GM23338 (cell line): ENCODE results near the gene FKBP5. TPM values are rescaled to one million over a fixed set of nuclear protein-coding genes. Genes with fewer than 3 reads are reported as not detected.

Experiments
- ATAC-seq: fragments of 200-7000 bp; cut with Tn5 transposase; 3 replicates; pipeline ENCODE4 v1.9.1; 2020
- DNase-seq: peaks from one replicate; pipeline ENCODE4 v3.0.0-alpha.2; 2015; ENCODE audit warnings: low spot score
- H2AFZ ChIP-seq: fragments of 200-600 bp; sonication (generic); 2 replicates; pipeline ENCODE4 v1.8.0; 2016; ENCODE audit warnings: antibody characterized with exemption, mild to moderate bottlenecking, moderate library complexity
- H3F3A ChIP-seq: fragments of 200-600 bp; sonication (generic); replicated peaks from 2 replicates; pipeline ENCODE4 v1.8.0; 2017; ENCODE audit warnings: antibody characterized with exemption, mixed run types, low read depth
- H3K27ac ChIP-seq: fragments of 200-600 bp; sonication (generic); 2 replicates; pipeline ENCODE4 v1.6.1; 2016; ENCODE audit warnings: low read depth
- H3K27me3 ChIP-seq: fragments of 200-600 bp; sonication (generic); 2 replicates; pipeline ENCODE4 v1.8.0; 2016; ENCODE audit warnings: mild to moderate bottlenecking, mixed run types, moderate library complexity; ENCODE audit not compliant: insufficient read depth
- H3K36me3 ChIP-seq: fragments of 200-600 bp; sonication (generic); 2 replicates; pipeline ENCODE4 v1.8.0; 2016; ENCODE audit warnings: mild to moderate bottlenecking; ENCODE audit not compliant: insufficient read depth
- H3K4me1 ChIP-seq: fragments of 200-600 bp; sonication (generic); 2 replicates; pipeline ENCODE4 v1.8.0; 2016; ENCODE audit warnings: mild to moderate bottlenecking, moderate library complexity; ENCODE audit not compliant: insufficient read depth
- H3K4me2 ChIP-seq: fragments of 200-600 bp; sonication (generic); 2 replicates; pipeline ENCODE4 v1.7.1; 2017; ENCODE audit warnings: mixed run types
- H3K4me3 ChIP-seq: fragments of 200-600 bp; sonication (generic); 2 replicates; pipeline ENCODE4 v1.6.1; 2016; ENCODE audit warnings: mixed run types
- H3K79me2 ChIP-seq: fragments of 200-600 bp; sonication (generic); replicated peaks from 2 replicates; pipeline ENCODE4 v1.8.0; 2017; ENCODE audit warnings: mild to moderate bottlenecking; ENCODE audit not compliant: insufficient read depth
- H3K9me2 ChIP-seq: fragments of 200-600 bp; sonication (generic); 2 replicates; pipeline ENCODE4 v1.8.0; 2017; ENCODE audit not compliant: insufficient read depth
- H4K20me1 ChIP-seq: fragments of 200-600 bp; sonication (generic); replicated peaks from 2 replicates; pipeline ENCODE4 v1.8.0; 2017; ENCODE audit warnings: mild to moderate bottlenecking; ENCODE audit not compliant: insufficient read depth
- H3K27ac Mint-ChIP-seq: 2 replicates; pipeline ENCODE4 v1.8.0; 2020; ENCODE audit warnings: inconsistent platforms, mild to moderate bottlenecking, moderate library complexity, mixed read lengths
- H3K27me3 Mint-ChIP-seq: 3 replicates; pipeline ENCODE4 v1.8.0; 2022; ENCODE audit warnings: low read depth, mild to moderate bottlenecking, moderate library complexity, mixed read lengths, inconsistent platforms; ENCODE audit not compliant: insufficient read depth, poor library complexity
- H3K36me3 Mint-ChIP-seq: 3 replicates; pipeline ENCODE4 v1.8.0; 2021; ENCODE audit warnings: low read depth, mild to moderate bottlenecking, inconsistent platforms, moderate library complexity, mixed read lengths
- H3K4me1 Mint-ChIP-seq: 3 replicates; pipeline ENCODE4 v1.8.0; 2020; ENCODE audit warnings: mild to moderate bottlenecking, inconsistent platforms, mixed read lengths
- H3K4me3 Mint-ChIP-seq: 3 replicates; pipeline ENCODE4 v1.8.0; 2021; ENCODE audit warnings: moderate library complexity, mild to moderate bottlenecking, inconsistent platforms, mixed read lengths
- H3K9me3 Mint-ChIP-seq: 3 replicates; pipeline ENCODE4 v1.8.0; 2020; ENCODE audit warnings: moderate library complexity, mild to moderate bottlenecking, inconsistent platforms, mixed read lengths
- CREB1 ChIP-seq: fragments of 250-450 bp; sonication (Bioruptor Pico); IDR thresholded peaks from 2 replicates; pipeline ENCODE4 v1.5.0; 2020; ENCODE audit warnings: low read depth, mild to moderate bottlenecking, moderate library complexity
- EZH2 ChIP-seq: fragments of 200-600 bp; sonication (generic); IDR thresholded peaks from one replicate; pipeline ENCODE4 v1.8.0; 2017; ENCODE audit warnings: antibody characterized with exemption, mild to moderate bottlenecking, low read depth; ENCODE audit not compliant: unreplicated experiment
- EZH2phosphoT487 ChIP-seq: fragments of 200-600 bp; sonication (generic); IDR thresholded peaks from one replicate; pipeline ENCODE4 v1.8.1; 2018; ENCODE audit warnings: antibody characterized with exemption; ENCODE audit not compliant: unreplicated experiment
- JUNB ChIP-seq: IDR thresholded peaks from one replicate; pipeline ENCODE4 v1.6.1; 2016; ENCODE audit warnings: antibody characterized with exemption; ENCODE audit not compliant: unreplicated experiment
- NANOG ChIP-seq: IDR thresholded peaks from 2 replicates; pipeline ENCODE4 v1.6.1; 2016; ENCODE audit warnings: antibody characterized with exemption, borderline replicate concordance
- POLR2AphosphoS5 ChIP-seq: IDR thresholded peaks from 2 replicates; pipeline ENCODE4 v1.6.1; 2016; ENCODE audit warnings: antibody characterized with exemption, low read depth
- STAT1 ChIP-seq: IDR thresholded peaks from one replicate; pipeline ENCODE4 v1.6.1; 2016; ENCODE audit warnings: antibody characterized with exemption; ENCODE audit not compliant: unreplicated experiment
- ZNF114 ChIP-seq: fragments of 250-450 bp; sonication (Bioruptor Pico); IDR thresholded peaks from 2 replicates; pipeline ENCODE4 v1.5.0; 2020; ENCODE audit warnings: mild to moderate bottlenecking, moderate library complexity
- ZNF331 ChIP-seq: fragments of 250-450 bp; sonication (Bioruptor Pico); IDR thresholded peaks from 2 replicates; pipeline ENCODE4 v1.5.0; 2020; ENCODE audit warnings: low read depth, mild to moderate bottlenecking, moderate library complexity
- polyA plus RNA-seq: library from polyadenylated mRNA; unstranded; fragments of >200 nt; fragmentation: Nextera tagmentation; extraction: Ambion mirVana; gene quantifications from 2 replicates; pipeline ENCODE4 v1.2.1, GENCODE V29; 2016
- total RNA-seq: library from RNA; depleted of rRNA; stranded (reverse); fragments of >200 nt; shearing (Covaris generic); gene quantifications from 2 replicates; pipeline ENCODE4 v1.2.3, GENCODE V29; 2014
- TF ChIP-seq, protein P1 (sequence below): IDR thresholded peaks from 2 replicates; pipeline ENCODE4 v1.6.1; 2016; ENCODE audit warnings: antibody characterized with exemption
- TF ChIP-seq, protein P2 (sequence below), 2 experiments: fragments of 200-600 bp in 1 of 2; sonication (generic) in 1 of 2; conservative IDR thresholded peaks; 2 replicates each; pipeline versions ENCODE4 v1.5.1 to v1.6.1; 2016 to 2017; ENCODE audit warnings: antibody characterized with exemption in 2 of 2, low read depth in 2 of 2, mild to moderate bottlenecking in 2 of 2, moderate library complexity in 1 of 2
- TF ChIP-seq, protein P3 (sequence below): IDR thresholded peaks from one replicate; pipeline ENCODE4 v1.6.1; 2018; ENCODE audit warnings: antibody characterized with exemption; ENCODE audit not compliant: unreplicated experiment
- TF ChIP-seq, protein P4 (sequence below): fragments of 250-450 bp; sonication (Bioruptor Pico); IDR thresholded peaks from 2 replicates; pipeline ENCODE4 v1.5.0; 2020; ENCODE audit warnings: mild to moderate bottlenecking, moderate library complexity

Gene FKBP5
- total and polyA plus RNA-seq, 2 experiments from 2014 or later: 19.8 to 28.6 TPM

DNA sequence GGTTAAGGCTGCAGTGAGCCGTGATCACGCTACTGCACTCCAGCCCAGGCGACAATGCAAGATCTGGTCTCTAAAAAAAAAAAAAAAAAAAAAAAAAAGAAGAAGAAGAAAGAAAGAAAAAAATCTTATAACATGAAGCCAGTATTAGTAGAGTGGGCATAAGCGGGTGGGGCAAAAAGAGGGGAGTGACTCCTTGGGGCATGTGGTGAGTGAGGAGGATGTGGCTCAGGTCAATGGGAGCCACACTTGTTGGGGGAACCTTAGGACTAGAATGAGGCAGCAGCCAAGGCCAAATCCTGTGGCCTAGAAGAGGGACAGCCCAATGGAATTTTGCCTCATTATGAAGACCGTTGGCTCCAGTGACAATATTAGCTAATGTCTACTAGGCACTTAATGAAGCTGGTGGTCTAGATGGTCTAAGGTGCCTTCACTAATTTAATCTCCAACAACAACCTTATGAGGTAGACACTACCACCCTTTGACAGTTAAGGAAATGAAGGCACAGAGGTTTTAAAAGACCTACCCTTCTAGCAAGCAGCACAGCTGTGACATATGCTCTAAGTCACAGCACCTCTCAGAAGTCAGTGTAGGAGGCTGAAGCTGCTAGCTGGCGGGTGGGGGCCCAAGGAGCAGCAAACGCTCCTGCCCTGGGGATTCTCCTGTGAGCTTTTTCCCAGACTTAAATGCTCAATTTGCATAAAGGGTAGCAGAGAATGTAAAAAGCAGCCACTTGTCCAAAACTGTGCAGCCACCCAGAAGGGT is 24.5 kb upstream of the FKBP5 start:
- H2AFZ ChIP-seq: no peak overlapping the region
- Mint-ChIP-seq H3K27ac (no peak overlapping the region), H3K4me3 (no peak overlapping the region), H3K4me1 (peaks cover 28% of the 10 kb centered on the region), H3K9me3 (no peaks in the 10 kb centered on the region; the same call in 2 of the 3 replicates), H3K27me3 (peaks cover 19% of the 10 kb centered on the region), H3K36me3 (no peaks in the 10 kb centered on the region)
- H3K79me2 ChIP-seq: no peaks in the 10 kb centered on the region
- no peak overlapping the region for H3K4me3 ChIP-seq
- H3K27me3 ChIP-seq: no peaks in the 10 kb centered on the region
- H3K9me2 ChIP-seq: no peaks in the 10 kb centered on the region
- DNase-seq (no peak), ATAC-seq (no peak; the same call in 2 of the 3 replicates)
- TF ChIP-seq POLR2AphosphoS5 (no peak), STAT1 (no peak), EZH2 (no peak), NANOG (no peak), ZNF331 (CRISPR knock-in tag) (no peak), EZH2phosphoT487 (no peak), CREB1 (CRISPR knock-in tag) (no peak), ZNF114 (no peak), JUNB (no peak)
- TF ChIP-seq, protein P1, sequence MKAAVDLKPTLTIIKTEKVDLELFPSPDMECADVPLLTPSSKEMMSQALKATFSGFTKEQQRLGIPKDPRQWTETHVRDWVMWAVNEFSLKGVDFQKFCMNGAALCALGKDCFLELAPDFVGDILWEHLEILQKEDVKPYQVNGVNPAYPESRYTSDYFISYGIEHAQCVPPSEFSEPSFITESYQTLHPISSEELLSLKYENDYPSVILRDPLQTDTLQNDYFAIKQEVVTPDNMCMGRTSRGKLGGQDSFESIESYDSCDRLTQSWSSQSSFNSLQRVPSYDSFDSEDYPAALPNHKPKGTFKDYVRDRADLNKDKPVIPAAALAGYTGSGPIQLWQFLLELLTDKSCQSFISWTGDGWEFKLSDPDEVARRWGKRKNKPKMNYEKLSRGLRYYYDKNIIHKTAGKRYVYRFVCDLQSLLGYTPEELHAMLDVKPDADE: no peak
- TF ChIP-seq, protein P2, sequence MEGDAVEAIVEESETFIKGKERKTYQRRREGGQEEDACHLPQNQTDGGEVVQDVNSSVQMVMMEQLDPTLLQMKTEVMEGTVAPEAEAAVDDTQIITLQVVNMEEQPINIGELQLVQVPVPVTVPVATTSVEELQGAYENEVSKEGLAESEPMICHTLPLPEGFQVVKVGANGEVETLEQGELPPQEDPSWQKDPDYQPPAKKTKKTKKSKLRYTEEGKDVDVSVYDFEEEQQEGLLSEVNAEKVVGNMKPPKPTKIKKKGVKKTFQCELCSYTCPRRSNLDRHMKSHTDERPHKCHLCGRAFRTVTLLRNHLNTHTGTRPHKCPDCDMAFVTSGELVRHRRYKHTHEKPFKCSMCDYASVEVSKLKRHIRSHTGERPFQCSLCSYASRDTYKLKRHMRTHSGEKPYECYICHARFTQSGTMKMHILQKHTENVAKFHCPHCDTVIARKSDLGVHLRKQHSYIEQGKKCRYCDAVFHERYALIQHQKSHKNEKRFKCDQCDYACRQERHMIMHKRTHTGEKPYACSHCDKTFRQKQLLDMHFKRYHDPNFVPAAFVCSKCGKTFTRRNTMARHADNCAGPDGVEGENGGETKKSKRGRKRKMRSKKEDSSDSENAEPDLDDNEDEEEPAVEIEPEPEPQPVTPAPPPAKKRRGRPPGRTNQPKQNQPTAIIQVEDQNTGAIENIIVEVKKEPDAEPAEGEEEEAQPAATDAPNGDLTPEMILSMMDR (conservative IDR thresholded peaks at IDR 0.05; ENCODE audit: low read depth in 2 of 2): no peak
- TF ChIP-seq, protein P3, sequence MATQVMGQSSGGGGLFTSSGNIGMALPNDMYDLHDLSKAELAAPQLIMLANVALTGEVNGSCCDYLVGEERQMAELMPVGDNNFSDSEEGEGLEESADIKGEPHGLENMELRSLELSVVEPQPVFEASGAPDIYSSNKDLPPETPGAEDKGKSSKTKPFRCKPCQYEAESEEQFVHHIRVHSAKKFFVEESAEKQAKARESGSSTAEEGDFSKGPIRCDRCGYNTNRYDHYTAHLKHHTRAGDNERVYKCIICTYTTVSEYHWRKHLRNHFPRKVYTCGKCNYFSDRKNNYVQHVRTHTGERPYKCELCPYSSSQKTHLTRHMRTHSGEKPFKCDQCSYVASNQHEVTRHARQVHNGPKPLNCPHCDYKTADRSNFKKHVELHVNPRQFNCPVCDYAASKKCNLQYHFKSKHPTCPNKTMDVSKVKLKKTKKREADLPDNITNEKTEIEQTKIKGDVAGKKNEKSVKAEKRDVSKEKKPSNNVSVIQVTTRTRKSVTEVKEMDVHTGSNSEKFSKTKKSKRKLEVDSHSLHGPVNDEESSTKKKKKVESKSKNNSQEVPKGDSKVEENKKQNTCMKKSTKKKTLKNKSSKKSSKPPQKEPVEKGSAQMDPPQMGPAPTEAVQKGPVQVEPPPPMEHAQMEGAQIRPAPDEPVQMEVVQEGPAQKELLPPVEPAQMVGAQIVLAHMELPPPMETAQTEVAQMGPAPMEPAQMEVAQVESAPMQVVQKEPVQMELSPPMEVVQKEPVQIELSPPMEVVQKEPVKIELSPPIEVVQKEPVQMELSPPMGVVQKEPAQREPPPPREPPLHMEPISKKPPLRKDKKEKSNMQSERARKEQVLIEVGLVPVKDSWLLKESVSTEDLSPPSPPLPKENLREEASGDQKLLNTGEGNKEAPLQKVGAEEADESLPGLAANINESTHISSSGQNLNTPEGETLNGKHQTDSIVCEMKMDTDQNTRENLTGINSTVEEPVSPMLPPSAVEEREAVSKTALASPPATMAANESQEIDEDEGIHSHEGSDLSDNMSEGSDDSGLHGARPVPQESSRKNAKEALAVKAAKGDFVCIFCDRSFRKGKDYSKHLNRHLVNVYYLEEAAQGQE: no peak
- TF ChIP-seq, protein P4, sequence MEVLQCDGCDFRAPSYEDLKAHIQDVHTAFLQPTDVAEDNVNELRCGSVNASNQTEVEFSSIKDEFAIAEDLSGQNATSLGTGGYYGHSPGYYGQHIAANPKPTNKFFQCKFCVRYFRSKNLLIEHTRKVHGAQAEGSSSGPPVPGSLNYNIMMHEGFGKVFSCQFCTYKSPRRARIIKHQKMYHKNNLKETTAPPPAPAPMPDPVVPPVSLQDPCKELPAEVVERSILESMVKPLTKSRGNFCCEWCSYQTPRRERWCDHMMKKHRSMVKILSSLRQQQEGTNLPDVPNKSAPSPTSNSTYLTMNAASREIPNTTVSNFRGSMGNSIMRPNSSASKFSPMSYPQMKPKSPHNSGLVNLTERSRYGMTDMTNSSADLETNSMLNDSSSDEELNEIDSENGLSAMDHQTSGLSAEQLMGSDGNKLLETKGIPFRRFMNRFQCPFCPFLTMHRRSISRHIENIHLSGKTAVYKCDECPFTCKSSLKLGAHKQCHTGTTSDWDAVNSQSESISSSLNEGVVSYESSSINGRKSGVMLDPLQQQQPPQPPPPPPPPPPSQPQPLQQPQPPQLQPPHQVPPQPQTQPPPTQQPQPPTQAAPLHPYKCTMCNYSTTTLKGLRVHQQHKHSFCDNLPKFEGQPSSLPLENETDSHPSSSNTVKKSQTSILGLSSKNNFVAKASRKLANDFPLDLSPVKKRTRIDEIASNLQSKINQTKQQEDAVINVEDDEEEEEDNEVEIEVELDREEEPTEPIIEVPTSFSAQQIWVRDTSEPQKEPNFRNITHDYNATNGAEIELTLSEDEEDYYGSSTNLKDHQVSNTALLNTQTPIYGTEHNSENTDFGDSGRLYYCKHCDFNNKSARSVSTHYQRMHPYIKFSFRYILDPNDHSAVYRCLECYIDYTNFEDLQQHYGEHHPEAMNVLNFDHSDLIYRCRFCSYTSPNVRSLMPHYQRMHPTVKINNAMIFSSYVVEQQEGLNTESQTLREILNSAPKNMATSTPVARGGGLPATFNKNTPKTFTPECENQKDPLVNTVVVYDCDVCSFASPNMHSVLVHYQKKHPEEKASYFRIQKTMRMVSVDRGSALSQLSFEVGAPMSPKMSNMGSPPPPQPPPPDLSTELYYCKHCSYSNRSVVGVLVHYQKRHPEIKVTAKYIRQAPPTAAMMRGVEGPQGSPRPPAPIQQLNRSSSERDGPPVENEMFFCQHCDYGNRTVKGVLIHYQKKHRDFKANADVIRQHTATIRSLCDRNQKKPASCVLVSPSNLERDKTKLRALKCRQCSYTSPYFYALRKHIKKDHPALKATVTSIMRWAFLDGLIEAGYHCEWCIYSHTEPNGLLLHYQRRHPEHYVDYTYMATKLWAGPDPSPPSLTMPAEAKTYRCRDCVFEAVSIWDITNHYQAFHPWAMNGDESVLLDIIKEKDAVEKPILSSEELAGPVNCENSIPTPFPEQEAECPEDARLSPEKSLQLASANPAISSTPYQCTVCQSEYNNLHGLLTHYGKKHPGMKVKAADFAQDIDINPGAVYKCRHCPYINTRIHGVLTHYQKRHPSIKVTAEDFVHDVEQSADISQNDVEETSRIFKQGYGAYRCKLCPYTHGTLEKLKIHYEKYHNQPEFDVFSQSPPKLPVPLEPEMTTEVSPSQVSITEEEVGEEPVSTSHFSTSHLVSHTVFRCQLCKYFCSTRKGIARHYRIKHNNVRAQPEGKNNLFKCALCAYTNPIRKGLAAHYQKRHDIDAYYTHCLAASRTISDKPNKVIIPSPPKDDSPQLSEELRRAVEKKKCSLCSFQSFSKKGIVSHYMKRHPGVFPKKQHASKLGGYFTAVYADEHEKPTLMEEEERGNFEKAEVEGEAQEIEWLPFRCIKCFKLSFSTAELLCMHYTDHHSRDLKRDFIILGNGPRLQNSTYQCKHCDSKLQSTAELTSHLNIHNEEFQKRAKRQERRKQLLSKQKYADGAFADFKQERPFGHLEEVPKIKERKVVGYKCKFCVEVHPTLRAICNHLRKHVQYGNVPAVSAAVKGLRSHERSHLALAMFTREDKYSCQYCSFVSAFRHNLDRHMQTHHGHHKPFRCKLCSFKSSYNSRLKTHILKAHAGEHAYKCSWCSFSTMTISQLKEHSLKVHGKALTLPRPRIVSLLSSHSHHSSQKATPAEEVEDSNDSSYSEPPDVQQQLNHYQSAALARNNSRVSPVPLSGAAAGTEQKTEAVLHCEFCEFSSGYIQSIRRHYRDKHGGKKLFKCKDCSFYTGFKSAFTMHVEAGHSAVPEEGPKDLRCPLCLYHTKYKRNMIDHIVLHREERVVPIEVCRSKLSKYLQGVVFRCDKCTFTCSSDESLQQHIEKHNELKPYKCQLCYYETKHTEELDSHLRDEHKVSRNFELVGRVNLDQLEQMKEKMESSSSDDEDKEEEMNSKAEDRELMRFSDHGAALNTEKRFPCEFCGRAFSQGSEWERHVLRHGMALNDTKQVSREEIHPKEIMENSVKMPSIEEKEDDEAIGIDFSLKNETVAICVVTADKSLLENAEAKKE (CRISPR knock-in tag): no peak
- no peaks in the 10 kb centered on the region for H4K20me1 ChIP-seq
- no peak overlapping the region for H3K4me2 ChIP-seq
- peaks cover 14% of the 10 kb centered on the region; the same call in 1 of the 2 replicates for H3F3A ChIP-seq
- H3K27ac ChIP-seq: no peak overlapping the region
- no peaks in the 10 kb centered on the region for H3K36me3 ChIP-seq
- peaks cover 12% of the 10 kb centered on the region for H3K4me1 ChIP-seq
